HG03378 (cell line): ENCODE results near the gene TSG101.

Experiments
- ATAC-seq: cut with Tn5 transposase; IDR thresholded peaks from one replicate; pipeline ENCODE4 v1.9.1; 2021; ENCODE audit warnings: mild to moderate bottlenecking, moderate library complexity; ENCODE audit not compliant: unreplicated experiment

The TSG101 gene

DNA sequence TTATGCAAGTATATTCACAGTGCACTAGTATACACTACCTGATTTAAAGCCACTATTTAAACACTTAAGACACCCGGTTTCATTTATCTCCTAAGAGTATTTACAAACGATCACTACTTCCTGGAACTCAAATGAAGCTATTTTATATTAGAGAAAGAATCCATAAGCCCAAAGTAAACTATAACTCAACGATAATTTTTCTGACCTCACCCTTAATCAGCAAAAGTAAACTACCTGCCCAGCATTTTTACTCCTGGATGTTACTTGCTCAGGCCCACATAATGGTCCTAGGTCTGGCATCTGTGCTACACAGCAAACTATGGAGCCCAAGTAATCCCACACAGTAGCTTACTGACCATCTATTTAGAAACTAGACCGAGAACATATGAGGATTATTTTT lies 33.4 kb downstream of the TSG101 start:
- no peak for ATAC-seq

DNA sequence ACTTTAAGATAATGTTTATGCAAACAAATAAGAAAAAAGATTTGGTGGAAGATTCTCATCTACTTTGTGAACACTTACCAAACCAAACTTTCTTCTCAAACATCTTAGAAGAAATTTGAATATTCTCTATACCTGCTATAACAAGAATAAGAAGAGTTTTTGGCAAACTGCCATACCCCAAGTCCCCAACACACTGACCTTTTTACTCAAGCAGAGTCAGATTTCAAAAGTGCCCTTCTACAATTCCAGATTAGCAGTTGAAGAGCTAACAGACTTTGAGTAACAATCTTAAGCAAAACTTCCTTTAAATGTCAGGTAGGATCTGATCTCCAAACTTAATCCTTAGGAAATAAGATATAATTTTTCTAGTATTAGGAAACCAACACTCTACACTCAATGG lies 33.9 kb downstream of the TSG101 start:
- no peak for ATAC-seq

DNA sequence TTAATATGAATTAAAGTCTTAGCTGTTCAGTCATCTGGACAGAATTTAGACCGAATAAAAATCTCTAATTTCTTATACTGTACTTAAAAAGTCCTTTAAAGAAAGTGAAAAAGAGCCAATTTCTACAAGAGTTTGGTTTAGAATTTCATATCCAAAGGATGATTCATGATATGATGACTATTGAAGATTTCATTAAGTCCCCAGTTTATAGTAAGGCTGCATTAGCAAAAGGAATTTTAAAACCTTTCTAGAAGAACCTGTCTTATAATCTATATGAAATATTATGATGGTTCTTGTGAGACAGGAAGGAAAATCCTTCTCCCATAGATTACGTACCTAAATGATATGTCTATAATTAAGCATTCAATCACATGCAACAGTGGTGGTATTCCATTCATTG lies 34.8 kb downstream of the TSG101 start:
- ATAC-seq: no peak

DNA sequence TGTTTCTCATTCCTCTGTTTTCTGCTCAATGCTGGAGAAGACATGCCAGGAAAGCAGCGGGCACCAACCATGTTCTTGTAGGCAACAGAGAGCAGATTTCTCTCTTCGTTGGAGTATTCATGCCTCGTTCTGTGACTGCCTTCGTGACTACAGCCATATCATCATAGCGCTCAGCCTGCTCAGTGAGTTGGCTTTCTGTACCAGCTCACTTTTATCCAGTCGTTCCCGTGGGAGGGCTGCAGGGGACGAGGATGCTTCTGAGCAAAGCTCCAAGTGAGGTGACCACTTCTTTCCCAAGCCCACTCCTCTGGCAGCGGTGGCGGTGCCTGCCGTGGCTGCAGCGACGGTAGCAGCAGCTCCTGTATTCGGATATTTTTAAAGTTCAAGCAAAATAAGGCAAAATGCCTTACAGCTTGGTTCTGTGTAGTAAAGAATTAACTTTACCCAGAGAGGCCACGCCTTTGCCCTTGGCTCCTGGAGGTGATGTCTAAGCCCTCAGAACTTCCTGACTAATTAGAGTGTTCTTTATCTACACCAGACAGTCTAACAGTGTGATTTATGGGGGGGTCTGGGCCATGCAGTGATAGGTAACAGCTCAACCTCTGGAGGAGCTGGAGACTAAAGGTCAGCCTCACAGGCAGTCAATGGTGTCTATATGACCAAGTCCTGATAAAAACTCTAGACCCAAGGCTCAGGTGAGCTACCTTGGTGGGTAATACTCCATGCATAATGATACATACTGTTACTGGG lies 35.8 kb downstream of the TSG101 start:
- ATAC-seq: no peak

DNA sequence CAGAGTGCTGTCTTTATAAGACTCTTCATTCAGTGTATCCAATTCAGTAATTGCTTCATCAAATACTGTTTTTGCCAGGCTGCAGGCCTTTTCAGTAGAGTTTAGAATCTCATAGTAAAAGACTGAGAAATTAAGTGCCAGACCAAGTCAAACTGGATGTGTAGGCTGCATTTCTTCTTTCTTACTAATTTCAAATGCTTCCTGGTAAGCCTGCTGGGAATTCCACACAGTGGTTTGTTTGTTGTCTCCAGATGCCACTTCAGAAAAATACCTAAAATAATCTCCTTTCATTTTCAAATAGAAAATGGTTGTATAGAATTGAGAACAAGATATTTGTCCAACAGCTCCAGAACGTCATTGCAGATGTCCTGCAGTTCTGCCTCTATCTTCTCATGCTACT lies 36.4 kb downstream of the TSG101 start:
- ATAC-seq: no peak

DNA sequence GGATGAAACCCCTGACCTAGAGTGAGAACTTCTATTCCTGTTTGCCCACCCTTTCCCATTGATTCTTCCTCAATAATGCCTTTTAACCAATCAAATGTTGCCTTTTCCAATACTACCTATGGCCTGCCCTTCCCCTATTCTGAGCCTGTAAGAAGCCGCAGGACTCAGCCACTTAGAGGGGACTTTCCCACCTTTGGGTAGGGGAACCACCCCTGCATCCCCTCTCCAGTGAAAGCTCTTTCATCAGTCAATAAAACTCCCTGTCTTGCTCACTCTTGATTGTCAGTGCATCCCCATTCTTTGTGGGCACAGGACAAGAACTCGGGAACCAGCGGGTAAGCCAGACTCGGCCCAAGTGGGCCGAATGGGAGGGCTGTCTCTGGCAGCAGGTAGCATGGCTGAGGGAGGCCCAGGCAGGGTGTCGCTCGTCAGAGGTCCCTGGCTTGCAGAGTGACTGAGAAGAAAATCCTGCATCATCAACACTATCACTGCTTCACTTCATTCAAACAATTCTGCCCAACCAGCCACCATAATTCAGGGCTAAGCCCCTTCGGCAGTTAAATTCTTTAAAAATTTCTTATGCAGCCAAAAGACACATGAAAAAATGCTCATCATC lies 40.7 kb downstream of the TSG101 start:
- ATAC-seq: no peak

DNA sequence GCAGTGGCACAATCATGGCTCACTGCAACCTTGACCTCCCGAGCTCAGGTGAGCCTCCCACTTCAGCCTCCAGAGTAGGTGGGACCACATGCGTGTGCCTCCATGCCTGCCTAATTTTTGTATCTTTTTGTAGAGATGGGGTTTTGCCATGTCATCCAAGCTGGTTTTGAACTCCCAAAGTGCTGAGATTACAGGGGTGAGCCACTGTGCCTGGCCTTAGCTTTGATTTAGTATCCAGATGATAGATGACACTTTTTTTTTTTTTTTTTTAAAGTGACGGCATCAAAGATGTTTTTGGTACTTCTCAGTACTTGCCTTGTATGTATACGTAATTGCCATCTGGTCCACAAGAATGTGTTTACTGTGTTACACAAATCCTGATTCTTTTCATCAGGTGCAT lies 47.7 kb downstream of the TSG101 start:
- no peak for ATAC-seq

DNA sequence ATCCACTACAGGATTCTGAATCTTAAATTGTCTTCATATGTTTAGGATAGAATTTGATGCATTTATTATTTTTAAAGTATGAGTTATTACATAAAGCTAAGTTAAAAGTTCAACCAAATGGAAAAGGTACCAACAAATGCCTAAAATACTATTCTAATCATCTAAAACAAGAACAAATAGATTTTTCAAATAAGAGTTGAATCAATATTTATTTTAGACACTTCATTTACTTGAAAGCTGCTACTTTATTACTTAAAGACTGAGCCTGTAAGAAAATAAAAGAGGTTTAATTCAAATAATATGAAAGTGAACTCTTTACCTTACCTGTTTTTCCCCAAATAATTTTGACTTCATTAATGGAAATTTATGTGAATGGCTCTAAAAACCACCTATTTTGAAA lies 54.2 kb downstream of the TSG101 start:
- ATAC-seq: no peak

DNA sequence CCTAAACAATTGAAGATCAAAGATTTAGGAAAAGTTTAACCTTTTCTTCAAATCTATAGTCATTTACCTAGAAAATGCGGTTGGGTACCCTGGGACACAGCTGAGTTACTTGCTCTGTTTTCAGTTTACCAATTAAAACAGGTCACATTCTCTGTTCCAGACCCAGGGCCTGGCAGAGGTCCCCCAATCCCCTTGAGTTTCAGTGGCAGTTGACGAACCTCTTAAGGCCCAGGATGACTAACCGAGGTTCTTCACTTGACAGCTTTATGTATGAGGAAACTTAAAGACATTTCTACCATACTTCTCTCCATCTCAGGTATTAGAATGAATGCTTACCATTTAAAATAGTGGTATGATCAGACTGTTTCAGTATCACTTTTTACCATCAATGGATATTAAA lies 54.7 kb downstream of the TSG101 start:
- ATAC-seq: no peak

DNA sequence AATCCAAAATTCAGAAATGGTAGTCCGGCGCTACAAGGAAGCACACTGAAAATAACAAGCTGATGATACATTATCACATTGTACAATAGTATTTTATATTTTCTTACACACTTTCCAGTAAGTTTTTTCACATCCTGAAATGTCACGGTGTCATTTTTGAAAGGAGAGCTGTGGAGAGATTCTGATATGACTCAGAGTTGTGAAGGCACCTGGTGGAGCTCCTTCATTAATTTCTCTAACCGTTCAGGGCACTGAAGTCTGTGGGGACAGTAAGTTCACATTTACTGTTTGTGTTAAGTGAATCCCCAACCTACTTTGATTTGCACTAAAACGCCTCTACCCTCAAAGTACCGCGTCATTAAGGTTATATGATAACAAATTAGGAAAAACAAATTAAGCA lies 57.8 kb downstream of the TSG101 start:
- ATAC-seq: no peak

DNA sequence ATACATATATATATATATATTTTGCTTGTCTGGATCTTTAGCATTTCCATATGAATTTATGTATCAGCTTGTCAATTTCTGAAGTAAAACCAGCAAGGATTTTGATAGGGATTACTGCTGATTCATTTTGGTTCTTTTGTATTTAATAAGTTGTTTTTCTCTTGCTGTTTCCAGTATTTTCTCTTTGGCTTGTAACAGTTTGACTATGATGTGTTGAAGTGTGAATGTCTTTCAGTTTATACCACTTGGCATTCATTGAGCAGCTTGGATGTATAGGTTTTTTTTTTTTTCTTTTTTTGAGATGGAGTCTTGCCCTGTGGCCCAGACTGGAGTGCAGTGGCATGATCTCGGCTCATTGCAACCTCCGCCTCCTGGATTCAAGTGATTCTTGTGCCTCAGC lies 58.7 kb downstream of the TSG101 start:
- ATAC-seq: no peak

DNA sequence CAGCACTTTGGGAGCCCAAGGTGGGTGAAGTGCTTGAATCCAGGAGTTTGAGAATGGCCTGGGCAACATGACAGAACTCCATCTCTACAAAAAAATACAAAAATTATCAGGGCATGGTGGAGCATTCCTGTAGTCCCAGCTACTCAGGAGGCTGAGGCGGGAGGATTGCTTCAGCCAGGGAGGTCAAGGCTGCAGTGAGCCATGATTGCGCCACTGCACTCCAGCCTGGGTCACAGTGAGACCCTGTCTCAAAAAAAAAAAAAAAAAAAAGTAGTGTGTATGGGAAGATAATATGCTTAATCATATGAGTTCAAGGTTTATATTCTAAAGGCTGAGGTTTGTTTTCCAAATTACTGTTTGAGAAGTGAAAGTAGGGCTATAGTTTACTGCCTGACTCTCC lies 60.3 kb downstream of the TSG101 start:
- no peak for ATAC-seq

DNA sequence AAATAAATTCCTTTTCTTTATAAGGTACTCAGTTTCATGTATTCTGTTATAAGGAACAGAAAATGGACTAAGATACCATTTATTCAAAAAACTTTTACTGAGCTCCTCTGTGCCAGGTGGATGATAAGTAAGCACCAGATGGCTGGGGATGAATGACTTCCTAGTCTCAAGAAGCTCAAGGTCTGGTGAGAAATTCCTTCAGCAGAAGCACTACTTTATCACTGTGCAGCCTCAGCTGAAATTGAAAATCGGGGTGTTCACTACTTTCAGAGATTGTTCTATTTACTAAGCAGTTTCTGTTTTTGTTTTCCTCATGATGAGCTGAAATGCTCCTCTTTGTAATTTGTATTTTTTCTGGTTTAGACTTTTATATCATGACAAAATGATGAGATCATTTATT lies 63.3 kb downstream of the TSG101 start:
- no peak for ATAC-seq

DNA sequence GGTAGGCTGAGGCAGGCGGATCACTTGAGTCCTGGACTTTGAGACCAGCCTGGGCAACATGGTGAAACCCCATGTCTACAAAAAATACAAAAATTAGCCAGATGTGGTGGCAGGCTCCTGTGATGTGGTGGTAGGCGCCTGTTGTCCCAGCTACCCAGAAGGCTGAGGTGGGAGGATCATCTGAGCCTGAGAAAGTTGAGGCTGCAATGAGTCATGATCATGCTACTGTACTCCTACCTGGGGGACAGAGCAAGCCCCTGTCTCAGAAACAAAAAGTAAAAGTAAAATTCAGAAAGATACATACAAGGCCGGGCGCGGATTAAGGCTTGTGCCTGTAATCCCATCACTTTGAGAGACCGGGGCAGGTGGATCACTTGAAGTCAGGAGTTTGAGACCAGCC lies 64.8 kb downstream of the TSG101 start:
- no peak for ATAC-seq

DNA sequence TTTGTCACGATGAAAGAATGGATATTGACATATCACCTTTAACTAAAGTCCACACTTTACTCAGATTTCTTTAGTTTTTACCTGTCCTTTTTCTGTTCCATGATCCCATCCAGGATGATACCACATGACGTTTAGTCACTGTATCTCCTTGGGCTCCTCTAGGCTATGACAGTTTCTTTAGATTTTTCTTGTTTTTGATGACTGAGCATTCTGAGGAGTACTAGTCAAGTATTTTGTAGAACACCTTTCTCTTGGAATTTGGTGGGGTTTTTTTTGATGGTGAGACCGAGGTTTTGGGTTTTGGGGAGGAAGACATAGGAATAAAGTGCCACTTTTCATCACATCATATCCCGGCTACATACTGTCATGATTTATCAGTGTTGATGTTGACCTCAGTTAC lies 67.1 kb downstream of the TSG101 start:
- no peak for ATAC-seq

DNA sequence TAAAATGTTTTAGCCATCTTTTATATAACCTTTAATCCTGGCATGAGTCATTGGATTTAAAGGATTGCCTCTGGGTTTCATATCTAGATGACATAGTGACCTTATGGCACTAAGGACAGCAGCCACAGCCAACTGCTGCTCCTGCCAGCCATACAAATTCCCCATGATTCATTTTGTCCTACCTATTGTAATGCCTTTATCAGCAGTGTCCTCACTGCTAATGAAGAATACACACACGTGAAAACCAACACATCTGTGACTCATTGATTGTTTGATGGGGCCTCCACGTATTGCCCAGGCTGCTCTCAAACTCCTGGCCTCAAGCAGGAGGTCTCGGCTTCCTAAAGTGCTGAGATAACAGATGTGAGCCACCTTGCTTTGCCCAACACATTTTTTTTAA lies 69.3 kb downstream of the TSG101 start:
- ATAC-seq: no peak

DNA sequence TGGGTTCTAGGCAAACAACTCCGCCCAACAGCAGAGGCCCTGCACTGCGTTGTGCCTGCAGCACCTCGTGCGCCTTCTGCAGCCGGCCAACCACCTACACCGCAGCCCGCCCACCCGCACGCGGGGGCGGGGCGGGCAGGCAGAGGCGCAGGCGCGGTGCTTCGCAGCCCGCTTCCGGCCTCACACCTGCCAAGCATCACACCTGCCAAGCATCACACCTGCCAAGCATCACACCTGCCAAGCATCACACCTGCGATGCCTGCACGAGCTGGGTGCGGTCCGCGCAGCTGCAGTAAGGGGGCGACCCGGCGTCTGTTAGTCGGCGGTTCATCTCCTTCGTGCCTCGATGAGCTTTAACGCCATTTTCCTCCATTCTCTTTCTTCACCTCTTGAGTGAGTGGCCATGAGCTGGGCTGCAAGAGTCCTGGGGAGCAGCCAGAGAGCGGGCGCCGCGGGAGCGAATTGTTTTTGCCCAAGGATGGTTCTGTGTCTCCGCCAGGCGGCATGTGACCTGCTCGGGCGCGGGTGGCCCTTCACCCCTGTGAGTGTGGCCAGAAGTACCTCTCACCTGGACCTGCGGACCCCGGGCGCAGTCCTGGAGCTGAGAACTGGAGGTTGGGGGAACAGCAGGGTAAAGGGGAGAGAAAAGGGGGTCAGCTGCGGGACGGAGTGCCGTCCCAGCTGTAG lies 70.9 kb downstream of the TSG101 start, which contains the start of gene LDHAL6A:
TSS of gene LDHAL6A (plus strand) at position 171 of the 687 bp plus-strand sequence. CDS start 825 bp downstream, outside the sequence.
- ATAC-seq: no peak

DNA sequence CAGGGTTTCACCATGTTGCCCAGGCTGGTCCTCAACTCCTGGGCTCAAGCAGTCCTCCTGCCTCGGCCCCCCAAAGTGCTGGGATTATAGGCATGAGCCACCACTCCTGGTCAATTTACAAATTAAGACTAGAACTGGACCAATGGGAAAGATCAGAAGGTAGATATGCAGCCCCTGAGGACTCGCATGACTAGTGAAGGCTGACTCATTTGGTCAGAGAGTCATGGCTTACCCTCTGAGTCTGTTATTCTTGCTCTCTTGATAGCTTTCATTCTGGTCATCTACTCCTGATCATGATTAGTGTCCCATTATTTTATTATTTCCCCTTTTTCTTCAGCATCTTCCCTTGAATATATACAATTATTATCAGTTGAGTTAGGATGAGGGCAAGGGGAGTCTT lies 73.8 kb downstream of the TSG101 start:
- no peak for ATAC-seq

DNA sequence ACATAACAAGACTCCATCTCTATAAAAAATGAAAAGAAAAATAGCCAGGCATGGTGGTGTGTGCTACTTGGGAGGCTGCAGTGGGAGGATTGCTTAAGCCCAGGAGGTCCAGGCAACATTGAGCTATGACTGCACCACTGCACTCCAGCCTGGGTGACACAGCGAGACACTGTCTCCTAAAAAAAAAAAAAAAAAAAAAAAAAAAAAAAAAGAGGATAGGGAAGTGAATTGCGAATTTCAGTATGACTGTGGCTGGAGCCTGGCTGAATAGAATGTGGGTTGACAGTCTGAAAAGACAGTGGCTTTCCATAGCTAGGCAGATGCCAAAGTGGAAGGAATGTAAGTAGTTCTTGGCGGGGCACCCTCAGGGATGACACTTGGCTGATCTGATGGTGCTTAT lies 77.5 kb downstream of the TSG101 start:
- no peak for ATAC-seq

DNA sequence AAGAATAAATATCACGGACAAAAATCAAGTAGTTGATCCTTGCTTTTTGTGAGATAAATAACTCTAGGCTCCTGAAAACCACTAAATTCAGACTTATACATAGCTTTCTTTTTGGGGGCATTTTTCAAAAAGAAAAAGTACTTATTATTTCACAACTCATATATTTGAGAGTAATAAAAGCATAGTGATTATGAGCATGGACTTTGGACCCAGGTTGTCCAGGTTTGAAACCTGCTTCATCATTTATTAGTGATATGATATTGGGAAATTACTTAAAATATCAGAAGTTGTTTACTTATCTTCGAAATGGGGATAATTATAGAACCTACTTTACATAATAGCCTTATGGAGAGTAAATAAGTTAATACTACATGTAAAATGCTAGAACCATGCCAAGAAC lies 88.1 kb downstream of the TSG101 start:
- ATAC-seq: no peak
